ENCODE measurements around the gene EPB41L4B. TPM values are rescaled to one million over a fixed set of nuclear protein-coding genes. Genes with fewer than 3 reads are reported as not detected.
"Not testable (repeated sequence)": the region's sequence is repeated elsewhere in the genome, so short reads cannot be mapped to it uniquely, and the experiment has no call there.

EPB41L4B gene
- total RNA-seq, 2 experiments from 2014 or later: 0.34 TPM

- TF ChIP-seq, protein P1, sequence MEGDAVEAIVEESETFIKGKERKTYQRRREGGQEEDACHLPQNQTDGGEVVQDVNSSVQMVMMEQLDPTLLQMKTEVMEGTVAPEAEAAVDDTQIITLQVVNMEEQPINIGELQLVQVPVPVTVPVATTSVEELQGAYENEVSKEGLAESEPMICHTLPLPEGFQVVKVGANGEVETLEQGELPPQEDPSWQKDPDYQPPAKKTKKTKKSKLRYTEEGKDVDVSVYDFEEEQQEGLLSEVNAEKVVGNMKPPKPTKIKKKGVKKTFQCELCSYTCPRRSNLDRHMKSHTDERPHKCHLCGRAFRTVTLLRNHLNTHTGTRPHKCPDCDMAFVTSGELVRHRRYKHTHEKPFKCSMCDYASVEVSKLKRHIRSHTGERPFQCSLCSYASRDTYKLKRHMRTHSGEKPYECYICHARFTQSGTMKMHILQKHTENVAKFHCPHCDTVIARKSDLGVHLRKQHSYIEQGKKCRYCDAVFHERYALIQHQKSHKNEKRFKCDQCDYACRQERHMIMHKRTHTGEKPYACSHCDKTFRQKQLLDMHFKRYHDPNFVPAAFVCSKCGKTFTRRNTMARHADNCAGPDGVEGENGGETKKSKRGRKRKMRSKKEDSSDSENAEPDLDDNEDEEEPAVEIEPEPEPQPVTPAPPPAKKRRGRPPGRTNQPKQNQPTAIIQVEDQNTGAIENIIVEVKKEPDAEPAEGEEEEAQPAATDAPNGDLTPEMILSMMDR (IDR thresholded peaks at IDR 0.05): no peak
- H3K4me1 Mint-ChIP-seq (ENCODE audit: low read depth): no peaks in the 10 kb centered on the region
- DNase-seq (no peak), ATAC-seq (no peak)
- H3K36me3 Mint-ChIP-seq (ENCODE audit: low read depth): no peaks in the 10 kb centered on the region
- no peak overlapping the region for H3K27ac Mint-ChIP-seq
- no peaks in the 10 kb centered on the region for H3K9me3 Mint-ChIP-seq
- ChIA-PET POLR2A (no interaction called here), CTCF (no interaction called here)
- intact Hi-C loops (cut with micrococcal nuclease): no loop called here
- peaks cover 6% of the 10 kb centered on the region for H3K27me3 Mint-ChIP-seq
- H3K4me3 Mint-ChIP-seq: no peak overlapping the region
These were observed 34.3 kb downstream of the EPB41L4B start for GRCh38 chr9:109286571-109286977.

- intact Hi-C loops (cut with micrococcal nuclease); H3K27me3 Mint-ChIP-seq; H3K27ac Mint-ChIP-seq; H3K36me3 Mint-ChIP-seq (ENCODE audit: low read depth); DNase-seq; H3K4me3 Mint-ChIP-seq; H3K4me1 Mint-ChIP-seq (ENCODE audit: low read depth); POLR2A ChIA-PET; H3K9me3 Mint-ChIP-seq; ATAC-seq: not testable (repeated sequence)
- CTCF ChIA-PET: interaction anchor here (0.6 kb wide), 1 partner anchor 15 kb away, joined by 3 read pairs; no protein-coding TSS in a partner anchor
These were observed 37.2 kb downstream of the EPB41L4B start for GRCh38 chr9:109283672-109284071.

GRCh38 chr9:109283012-109283411, 37.8 kb downstream of the EPB41L4B start:
- ATAC-seq: no peak
- H3K36me3 Mint-ChIP-seq (ENCODE audit: low read depth): no peaks in the 10 kb centered on the region
- H3K27ac Mint-ChIP-seq: no peak overlapping the region
- H3K9me3 Mint-ChIP-seq: no peaks in the 10 kb centered on the region
- TF ChIP-seq, protein P1 (IDR thresholded peaks at IDR 0.05): no peak
- no peak overlapping the region for H3K4me3 Mint-ChIP-seq
- peaks cover 6% of the 10 kb centered on the region for H3K27me3 Mint-ChIP-seq
- CTCF ChIA-PET: no interaction called here
- intact Hi-C loops (cut with micrococcal nuclease): no loop called here
- no peak for DNase-seq
- POLR2A ChIA-PET: no interaction called here
- H3K4me1 Mint-ChIP-seq (ENCODE audit: low read depth): no peaks in the 10 kb centered on the region

GRCh38 chr9:109282302-109282701, 38.6 kb downstream of the EPB41L4B start:
- DNase-seq: no peak
- POLR2A ChIA-PET: no interaction called here

GRCh38 chr9:109281518-109281917, 39.3 kb downstream of the EPB41L4B start:
- H3K4me1 Mint-ChIP-seq (ENCODE audit: low read depth): no peaks in the 10 kb centered on the region
- DNase-seq: no peak
- CTCF ChIA-PET: no interaction called here
- TF ChIP-seq, protein P1 (IDR thresholded peaks at IDR 0.05): no peak
- H3K36me3 Mint-ChIP-seq (ENCODE audit: low read depth): no peaks in the 10 kb centered on the region
- no peak overlapping the region for H3K27ac Mint-ChIP-seq
- no peak for ATAC-seq
- no peaks in the 10 kb centered on the region for H3K9me3 Mint-ChIP-seq
- POLR2A ChIA-PET: no interaction called here
- intact Hi-C loops (cut with micrococcal nuclease): no loop called here
- H3K27me3 Mint-ChIP-seq: peaks cover 10% of the 10 kb centered on the region
- no peak overlapping the region for H3K4me3 Mint-ChIP-seq

More at GRCh38 chr9:109282302-109282701, 38.6 kb downstream of the EPB41L4B start:
- Mint-ChIP-seq H3K27ac (no peak overlapping the region), H3K36me3 (ENCODE audit: low read depth) (no peaks in the 10 kb centered on the region), H3K9me3 (no peaks in the 10 kb centered on the region), H3K27me3 (peaks cover 6% of the 10 kb centered on the region), H3K4me3 (no peak overlapping the region), H3K4me1 (ENCODE audit: low read depth) (no peaks in the 10 kb centered on the region)
- CTCF ChIA-PET: no interaction called here
- intact Hi-C loops (cut with micrococcal nuclease): no loop called here
- ATAC-seq: no peak
- TF ChIP-seq, protein P1 (IDR thresholded peaks at IDR 0.05): no peak

GRCh38 chr9:109278848-109279247, 42.0 kb downstream of the EPB41L4B start:
- Mint-ChIP-seq H3K4me3 (no peak overlapping the region), H3K36me3 (ENCODE audit: low read depth) (no peaks in the 10 kb centered on the region), H3K4me1 (ENCODE audit: low read depth) (no peaks in the 10 kb centered on the region), H3K27ac (no peak overlapping the region), H3K9me3 (no peaks in the 10 kb centered on the region), H3K27me3 (peaks cover 10% of the 10 kb centered on the region)
- ATAC-seq (no peak), DNase-seq (no peak)
- ChIA-PET CTCF (interaction anchor here (1.2 kb wide), 1 partner anchor 45 kb away, joined by 3 read pairs; no protein-coding TSS in a partner anchor), POLR2A (no interaction called here)
- intact Hi-C loops (cut with micrococcal nuclease): no loop called here
- TF ChIP-seq, protein P1 (IDR thresholded peaks at IDR 0.05): no peak
